Esophagus muscularis mucosa (tissue), 4 donors: ENCODE measurements around the gene ADAMTS9.

ENCODE experiments used
- CTCF ChIP-seq, 3 experiments: fragments of 200-600 bp in 2 of 3; fragments of 450-650 bp in 1 of 3; sonication (generic) in 2 of 3; IDR thresholded peaks; one replicate each; pipeline ENCODE4 v1.5.1; 2017 to 2019; ENCODE audit warnings: antibody characterized with exemption in 3 of 3, mild to moderate bottlenecking in 2 of 3, moderate library complexity in 1 of 3
- EP300 ChIP-seq: sonication (generic); formaldehyde crosslinking; IDR thresholded peaks from one replicate; pipeline ENCODE4 v1.6.1; 2017; ENCODE audit warnings: antibody characterized with exemption
- POLR2AphosphoS5 ChIP-seq, 2 donors: sonication (generic); formaldehyde crosslinking; IDR thresholded peaks; one replicate each; pipeline ENCODE4 v1.6.1; 2017; ENCODE audit warnings: antibody characterized with exemption in 2 of 2

- TF ChIP-seq CTCF (IDR thresholded peaks at IDR 0.05) (no peak), POLR2AphosphoS5 (IDR thresholded peaks at IDR 0.05) (peak in 1 of 2 donors; percentile 11), EP300 (no peak)
Observed at GRCh38 chr3:64634417-64634816, 53.4 kb downstream of the ADAMTS9 start.
